SK-N-MC (cell line): ENCODE results near the gene GLRA3.
"Not testable (repeated sequence)": the region's sequence is repeated elsewhere in the genome, so short reads cannot be mapped to it uniquely, and the experiment has no call there.

Experiments
- DNase-seq: peaks from one replicate; pipeline ENCODE4 v3.0.0-alpha.2; 2011; ENCODE audit warnings: low read depth, low spot score
- H3K27ac ChIP-seq: fragments of 200-600 bp; sonication (generic); 2 replicates; pipeline ENCODE4 v1.5.1; 2016; ENCODE audit warnings: mixed run types
- H3K36me3 ChIP-seq: fragments of 200-600 bp; sonication (generic); 2 replicates; pipeline ENCODE4 v1.6.1; 2017; ENCODE audit warnings: antibody characterized with exemption, low read length, mixed read lengths; ENCODE audit not compliant: insufficient read depth
- H3K4me3 ChIP-seq: fragments of 200-600 bp; sonication (generic); 2 replicates; pipeline ENCODE4 v1.5.1; 2016
- H3K9ac ChIP-seq: fragments of 200-600 bp; sonication (generic); 2 replicates; pipeline ENCODE4 v1.8.0; 2017; ENCODE audit warnings: mixed run types, mixed read lengths; ENCODE audit not compliant: insufficient read length
- H3K9me3 ChIP-seq: fragments of 200-600 bp; sonication (generic); 2 replicates; pipeline ENCODE4 v1.6.1; 2017; ENCODE audit warnings: low read depth, mild to moderate bottlenecking, antibody characterized with exemption, low read length, moderate library complexity, mixed read lengths
- EZH2 ChIP-seq: fragments of 200-600 bp; sonication (generic); IDR thresholded peaks from one replicate; pipeline ENCODE4 v1.6.1; 2017; ENCODE audit warnings: antibody characterized with exemption
- FOXP2 ChIP-seq: optimal IDR thresholded peaks from 2 replicates; pipeline ENCODE3; 2011; ENCODE audit warnings: mild to moderate bottlenecking, moderate library complexity; ENCODE audit not compliant: insufficient read depth; ENCODE audit errors: extremely low read length, control extremely low read depth
- POLR2AphosphoS5 ChIP-seq: IDR thresholded peaks from 2 replicates; pipeline ENCODE4 v1.6.1; 2012; ENCODE audit warnings: mild to moderate bottlenecking, low read depth, low read length, borderline replicate concordance

Gene GLRA3

GRCh38 chr4:174633399-174633798 is 195.6 kb downstream of the GLRA3 start:
- no peak overlapping the region for H3K9ac ChIP-seq
- DNase-seq = no peak
- H3K9me3 ChIP-seq = no peaks in the 10 kb centered on the region
- H3K36me3 ChIP-seq = no peaks in the 10 kb centered on the region
- H3K27ac ChIP-seq = no peak overlapping the region
- no peak overlapping the region for H3K4me3 ChIP-seq
- TF ChIP-seq FOXP2 (no peak), EZH2 (no peak)

GRCh38 chr4:174631901-174632758 is 196.9 kb downstream of the GLRA3 start:
- H3K36me3 ChIP-seq = no peaks in the 10 kb centered on the region
- H3K9me3 ChIP-seq = no peaks in the 10 kb centered on the region
- DNase-seq = peak; percentile 20

GRCh38 chr4:174629907-174630450 is 199.1 kb downstream of the GLRA3 start:
- H3K36me3 ChIP-seq, H3K9me3 ChIP-seq, H3K27ac ChIP-seq, H3K9ac ChIP-seq, DNase-seq, H3K4me3 ChIP-seq: not testable (repeated sequence)

More at GRCh38 chr4:174631901-174632758, 196.9 kb downstream of the GLRA3 start:
- Histone ChIP-seq H3K4me3 (no peak overlapping the region), H3K27ac (no peak overlapping the region), H3K9ac (no peak overlapping the region)
- TF ChIP-seq FOXP2 (no peak), EZH2 (no peak), POLR2AphosphoS5 (no peak)

- Histone ChIP-seq H3K36me3 (no peaks in the 10 kb centered on the region), H3K9me3 (no peaks in the 10 kb centered on the region), H3K9ac (no peak overlapping the region), H3K4me3 (no peak overlapping the region), H3K27ac (no peak overlapping the region)
- DNase-seq = no peak
- no peak for TF ChIP-seq POLR2AphosphoS5
- no peak for TF ChIP-seq EZH2
- no peak for TF ChIP-seq FOXP2
These were observed 199.8 kb downstream of the GLRA3 start for GRCh38 chr4:174629265-174629664.

- Histone ChIP-seq H3K27ac (no peak overlapping the region), H3K9me3 (no peaks in the 10 kb centered on the region), H3K36me3 (no peaks in the 10 kb centered on the region), H3K4me3 (no peak overlapping the region), H3K9ac (no peak overlapping the region)
- no peak for DNase-seq
- TF ChIP-seq EZH2 (no peak), POLR2AphosphoS5 (no peak), FOXP2 (no peak)
These were observed 200.9 kb downstream of the GLRA3 start for GRCh38 chr4:174628191-174628590.

- Histone ChIP-seq H3K27ac (no peak overlapping the region), H3K9ac (no peak overlapping the region), H3K4me3 (no peak overlapping the region), H3K9me3 (no peaks in the 10 kb centered on the region), H3K36me3 (no peaks in the 10 kb centered on the region)
- TF ChIP-seq FOXP2 = no peak
- TF ChIP-seq POLR2AphosphoS5 = no peak
- TF ChIP-seq EZH2 = no peak
- no peak for DNase-seq
These were observed 201.6 kb downstream of the GLRA3 start for GRCh38 chr4:174627473-174627872.

- Histone ChIP-seq H3K9ac (no peak overlapping the region), H3K27ac (no peak overlapping the region), H3K36me3 (no peaks in the 10 kb centered on the region), H3K9me3 (no peaks in the 10 kb centered on the region), H3K4me3 (no peak overlapping the region)
- no peak for DNase-seq
- TF ChIP-seq POLR2AphosphoS5 (no peak), FOXP2 (no peak), EZH2 (no peak)
These were observed 202.6 kb downstream of the GLRA3 start for GRCh38 chr4:174626342-174627008.

- Histone ChIP-seq H3K27ac (no peak overlapping the region), H3K9ac (no peak overlapping the region), H3K9me3 (no peaks in the 10 kb centered on the region), H3K36me3 (no peaks in the 10 kb centered on the region), H3K4me3 (no peak overlapping the region)
- no peak for DNase-seq
- TF ChIP-seq EZH2 (no peak), FOXP2 (no peak)
These were observed 212.4 kb downstream of the GLRA3 start for GRCh38 chr4:174616661-174617060.
